ENCODE results near the gene RPRD1B.
"Not testable (repeated sequence)": the region's sequence is repeated elsewhere in the genome, so short reads cannot be mapped to it uniquely, and the experiment has no call there.

RPRD1B gene

GRCh38 chr20:38104285-38104684 is 70.7 kb downstream of the RPRD1B start:
- no peak overlapping the region for H3K4me3 ChIP-seq (ENCODE audit: low read depth, low read length)
- in situ Hi-C loops (cut with HindIII; ENCODE audit: low sequenced_read_pairs) = no loop called here
- TF ChIP-seq CTCF (IDR thresholded peaks at IDR 0.05; ENCODE audit: low read depth, low read length, missing control alignments) = no peak
- DNase-seq (ENCODE audit: low read depth) = no peak

GRCh38 chr20:38106461-38106860 is 72.9 kb downstream of the RPRD1B start:
- in situ Hi-C loops (cut with HindIII; ENCODE audit: low sequenced_read_pairs) = no loop called here
- no peak for DNase-seq (ENCODE audit: low read depth)
- H3K4me3 ChIP-seq (ENCODE audit: low read depth, low read length) = no peak overlapping the region
- no peak for TF ChIP-seq CTCF (IDR thresholded peaks at IDR 0.05; ENCODE audit: low read depth, low read length, missing control alignments)

GRCh38 chr20:38107386-38107785 is 73.8 kb downstream of the RPRD1B start:
- DNase-seq (ENCODE audit: low read depth); in situ Hi-C loops (cut with HindIII; ENCODE audit: low sequenced_read_pairs); H3K4me3 ChIP-seq (ENCODE audit: low read depth, low read length): not testable (repeated sequence)

- H3K4me3 ChIP-seq (ENCODE audit: low read depth, low read length); in situ Hi-C loops (cut with HindIII; ENCODE audit: low sequenced_read_pairs); DNase-seq (ENCODE audit: low read depth): not testable (repeated sequence)
Observed at GRCh38 chr20:38107916-38108315, 74.4 kb downstream of the RPRD1B start.

- no peak for TF ChIP-seq CTCF (IDR thresholded peaks at IDR 0.05; ENCODE audit: low read depth, low read length, missing control alignments)
- H3K4me3 ChIP-seq (ENCODE audit: low read depth, low read length) = no peak overlapping the region
- in situ Hi-C loops (cut with HindIII; ENCODE audit: low sequenced_read_pairs) = no loop called here
- no peak for DNase-seq (ENCODE audit: low read depth)
Observed at GRCh38 chr20:38108438-38108985, 75.0 kb downstream of the RPRD1B start.

GRCh38 chr20:38108986-38109541 is 75.5 kb downstream of the RPRD1B start:
- DNase-seq (ENCODE audit: low read depth) = no peak
- no peak for TF ChIP-seq CTCF (IDR thresholded peaks at IDR 0.05; ENCODE audit: low read depth, low read length, missing control alignments)
- H3K4me3 ChIP-seq (ENCODE audit: low read depth, low read length) = no peak overlapping the region
- in situ Hi-C loops (cut with HindIII; ENCODE audit: low sequenced_read_pairs) = no loop called here

- in situ Hi-C loops (cut with HindIII; ENCODE audit: low sequenced_read_pairs) = no loop called here
- H3K4me3 ChIP-seq (ENCODE audit: low read depth, low read length) = no peak overlapping the region
- peak; percentile 87 for DNase-seq (ENCODE audit: low read depth)
- no peak for TF ChIP-seq CTCF (IDR thresholded peaks at IDR 0.05; ENCODE audit: low read depth, low read length, missing control alignments)
Observed at GRCh38 chr20:38109591-38110524, 76.3 kb downstream of the RPRD1B start.

Measured in astrocyte of the cerebellum (primary cell).